ENCODE data around the gene INCA1. TPM values are rescaled to one million over a fixed set of nuclear protein-coding genes. Genes with fewer than 3 reads are reported as not detected.
A peak's percentile ranks its signal among the peaks of the same experiment; 100 is the strongest.

INCA1 gene
- total and polyA plus RNA-seq, 2 of the 13 experiments (the other 11 are each of a cell fraction or from before 2014, with no cell fraction given): 0.93 to 2.6 TPM

GRCh38 chr17:4950075-4950745 lies 47.1 kb downstream of the INCA1 start (continued):
- TF ChIP-seq ZKSCAN5 (CRISPR knock-in tag; IDR thresholded peaks at IDR 0.05): no peak
- TF ChIP-seq BCL3 (CRISPR knock-in tag; IDR thresholded peaks at IDR 0.05): no peak
- no peak for TF ChIP-seq RFXAP (CRISPR knock-in tag; IDR thresholded peaks at IDR 0.05; ENCODE audit: borderline replicate concordance)
- no peak for TF ChIP-seq CSRNP2 (CRISPR knock-in tag; conservative IDR thresholded peaks at IDR 0.05; ENCODE audit: low read depth)
- TF ChIP-seq RCOR2 (CRISPR knock-in tag; IDR thresholded peaks at IDR 0.05): no peak; the same call in 1 of the 2 replicates
- TF ChIP-seq, protein P1, sequence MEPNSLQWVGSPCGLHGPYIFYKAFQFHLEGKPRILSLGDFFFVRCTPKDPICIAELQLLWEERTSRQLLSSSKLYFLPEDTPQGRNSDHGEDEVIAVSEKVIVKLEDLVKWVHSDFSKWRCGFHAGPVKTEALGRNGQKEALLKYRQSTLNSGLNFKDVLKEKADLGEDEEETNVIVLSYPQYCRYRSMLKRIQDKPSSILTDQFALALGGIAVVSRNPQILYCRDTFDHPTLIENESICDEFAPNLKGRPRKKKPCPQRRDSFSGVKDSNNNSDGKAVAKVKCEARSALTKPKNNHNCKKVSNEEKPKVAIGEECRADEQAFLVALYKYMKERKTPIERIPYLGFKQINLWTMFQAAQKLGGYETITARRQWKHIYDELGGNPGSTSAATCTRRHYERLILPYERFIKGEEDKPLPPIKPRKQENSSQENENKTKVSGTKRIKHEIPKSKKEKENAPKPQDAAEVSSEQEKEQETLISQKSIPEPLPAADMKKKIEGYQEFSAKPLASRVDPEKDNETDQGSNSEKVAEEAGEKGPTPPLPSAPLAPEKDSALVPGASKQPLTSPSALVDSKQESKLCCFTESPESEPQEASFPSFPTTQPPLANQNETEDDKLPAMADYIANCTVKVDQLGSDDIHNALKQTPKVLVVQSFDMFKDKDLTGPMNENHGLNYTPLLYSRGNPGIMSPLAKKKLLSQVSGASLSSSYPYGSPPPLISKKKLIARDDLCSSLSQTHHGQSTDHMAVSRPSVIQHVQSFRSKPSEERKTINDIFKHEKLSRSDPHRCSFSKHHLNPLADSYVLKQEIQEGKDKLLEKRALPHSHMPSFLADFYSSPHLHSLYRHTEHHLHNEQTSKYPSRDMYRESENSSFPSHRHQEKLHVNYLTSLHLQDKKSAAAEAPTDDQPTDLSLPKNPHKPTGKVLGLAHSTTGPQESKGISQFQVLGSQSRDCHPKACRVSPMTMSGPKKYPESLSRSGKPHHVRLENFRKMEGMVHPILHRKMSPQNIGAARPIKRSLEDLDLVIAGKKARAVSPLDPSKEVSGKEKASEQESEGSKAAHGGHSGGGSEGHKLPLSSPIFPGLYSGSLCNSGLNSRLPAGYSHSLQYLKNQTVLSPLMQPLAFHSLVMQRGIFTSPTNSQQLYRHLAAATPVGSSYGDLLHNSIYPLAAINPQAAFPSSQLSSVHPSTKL (CRISPR knock-in tag; IDR thresholded peaks at IDR 0.05): no peak
- TF ChIP-seq ZSCAN20 (CRISPR knock-in tag; IDR thresholded peaks at IDR 0.05; ENCODE audit: borderline replicate concordance): peak; percentile 48; the same call in 1 of the 2 replicates
- TF ChIP-seq HDAC2 (CRISPR knock-in tag; IDR thresholded peaks at IDR 0.05): no peak
- no peak for TF ChIP-seq XBP1 (CRISPR knock-in tag; IDR thresholded peaks at IDR 0.05)
- TF ChIP-seq ZBTB38 (CRISPR knock-in tag; IDR thresholded peaks at IDR 0.05): 0 out of 2 replicates have a peak, but pooled peaks have one; percentile 15
- TF ChIP-seq ZNF720 (CRISPR knock-in tag; IDR thresholded peaks at IDR 0.05): no peak
- no peak for TF ChIP-seq SATB2 (CRISPR knock-in tag; IDR thresholded peaks at IDR 0.05)
- no peak for TF ChIP-seq CTCF (CRISPR knock-in tag; IDR thresholded peaks at IDR 0.05)
- no peak for TF ChIP-seq ZIK1 (CRISPR knock-in tag; IDR thresholded peaks at IDR 0.05; ENCODE audit: borderline replicate concordance, low read depth)
- TF ChIP-seq ZNF883 (CRISPR knock-in tag; IDR thresholded peaks at IDR 0.05; ENCODE audit: not compliant biosample characterization): peak; percentile 18
- TF ChIP-seq, protein P2, sequence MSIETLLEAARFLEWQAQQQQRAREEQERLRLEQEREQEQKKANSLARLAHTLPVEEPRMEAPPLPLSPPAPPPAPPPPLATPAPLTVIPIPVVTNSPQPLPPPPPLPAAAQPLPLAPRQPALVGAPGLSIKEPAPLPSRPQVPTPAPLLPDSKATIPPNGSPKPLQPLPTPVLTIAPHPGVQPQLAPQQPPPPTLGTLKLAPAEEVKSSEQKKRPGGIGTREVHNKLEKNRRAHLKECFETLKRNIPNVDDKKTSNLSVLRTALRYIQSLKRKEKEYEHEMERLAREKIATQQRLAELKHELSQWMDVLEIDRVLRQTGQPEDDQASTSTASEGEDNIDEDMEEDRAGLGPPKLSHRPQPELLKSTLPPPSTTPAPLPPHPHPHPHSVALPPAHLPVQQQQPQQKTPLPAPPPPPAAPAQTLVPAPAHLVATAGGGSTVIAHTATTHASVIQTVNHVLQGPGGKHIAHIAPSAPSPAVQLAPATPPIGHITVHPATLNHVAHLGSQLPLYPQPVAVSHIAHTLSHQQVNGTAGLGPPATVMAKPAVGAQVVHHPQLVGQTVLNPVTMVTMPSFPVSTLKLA (IDR thresholded peaks at IDR 0.05): no peak
- TF ChIP-seq, protein P3, sequence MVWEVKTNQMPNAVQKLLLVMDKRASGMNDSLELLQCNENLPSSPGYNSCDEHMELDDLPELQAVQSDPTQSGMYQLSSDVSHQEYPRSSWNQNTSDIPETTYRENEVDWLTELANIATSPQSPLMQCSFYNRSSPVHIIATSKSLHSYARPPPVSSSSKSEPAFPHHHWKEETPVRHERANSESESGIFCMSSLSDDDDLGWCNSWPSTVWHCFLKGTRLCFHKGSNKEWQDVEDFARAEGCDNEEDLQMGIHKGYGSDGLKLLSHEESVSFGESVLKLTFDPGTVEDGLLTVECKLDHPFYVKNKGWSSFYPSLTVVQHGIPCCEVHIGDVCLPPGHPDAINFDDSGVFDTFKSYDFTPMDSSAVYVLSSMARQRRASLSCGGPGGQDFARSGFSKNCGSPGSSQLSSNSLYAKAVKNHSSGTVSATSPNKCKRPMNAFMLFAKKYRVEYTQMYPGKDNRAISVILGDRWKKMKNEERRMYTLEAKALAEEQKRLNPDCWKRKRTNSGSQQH (CRISPR knock-in tag; IDR thresholded peaks at IDR 0.05; ENCODE audit: low read depth): no peak
- no peak for TF ChIP-seq CCDC6 (CRISPR knock-in tag; IDR thresholded peaks at IDR 0.05)

Data from HepG2 (cell line).